Tibial nerve (tissue), 4 donors: ENCODE measurements around the gene KIF13A. TPM values are rescaled to one million over a fixed set of nuclear protein-coding genes. Genes with fewer than 3 reads are reported as not detected.
A peak's percentile ranks its signal among the peaks of the same experiment; 100 is the strongest.

Source experiments
- DNase-seq, 2 donors: peaks; one replicate each; pipeline ENCODE4 v3.0.0-alpha.2; 2019; ENCODE audit warnings: low spot score in 2 of 2
- H3K27ac ChIP-seq, 4 donors: fragments of 200-600 bp; sonication (generic) in 3 of 4; one replicate each; pipeline ENCODE4 v1.5.1; 2017 to 2019; ENCODE audit warnings: mild to moderate bottlenecking in 1 of 4
- H3K27me3 ChIP-seq, 2 donors: fragments of 200-600 bp; sonication (generic) in 1 of 2; one replicate each; pipeline versions ENCODE4 v1.5.1 to v1.6.0; 2017 to 2019
- H3K36me3 ChIP-seq, 3 donors: fragments of 200-600 bp; sonication (generic); one replicate each; pipeline ENCODE4 v1.5.1; 2018 to 2019
- H3K4me1 ChIP-seq, 4 donors: fragments of 200-600 bp; sonication (generic) in 3 of 4; one replicate each; pipeline ENCODE4 v1.5.1; 2017 to 2019
- H3K4me3 ChIP-seq, 4 donors: fragments of 200-600 bp; sonication (generic) in 3 of 4; one replicate each; pipeline ENCODE4 v1.5.1; 2017 to 2019; ENCODE audit warnings: mild to moderate bottlenecking in 1 of 4, moderate library complexity in 1 of 4
- H3K9me3 ChIP-seq, 4 donors: fragments of 200-600 bp; sonication (generic) in 3 of 4; one replicate each; pipeline ENCODE4 v1.5.1; 2017 to 2019
- EP300 ChIP-seq, 2 donors: sonication (generic); formaldehyde crosslinking; IDR thresholded peaks; one replicate each; pipeline ENCODE4 v1.6.1; 2017; ENCODE audit warnings: antibody characterized with exemption in 2 of 2, mild to moderate bottlenecking in 1 of 2
- POLR2A ChIP-seq, 2 donors: fragments of 450-650 bp; IDR thresholded peaks; one replicate each; pipeline ENCODE4 v1.6.1; 2017; ENCODE audit warnings: antibody characterized with exemption in 2 of 2, mild to moderate bottlenecking in 2 of 2, moderate library complexity in 2 of 2
- WGBS, 2 donors: methylation state at CpG; one replicate each; pipeline ENCODE4 v1.1.5; 2018; 5-methylcytosine and 5-hydroxymethylcytosine counted together
- total RNA-seq, 4 donors: library from RNA; depleted of rRNA; stranded (reverse); fragments of >200 nt; gene quantifications; one replicate each; pipeline ENCODE4 v1.1.0, GENCODE V29; 2016
- TF ChIP-seq, protein P1 (sequence below), 5 experiments: fragments of 200-600 bp in 3 of 5; fragments of 450-650 bp in 2 of 5; sonication (generic) in 3 of 5; IDR thresholded peaks; one replicate each; pipeline ENCODE4 v1.5.1; 2016 to 2019; ENCODE audit warnings: antibody characterized with exemption in 5 of 5, mild to moderate bottlenecking in 3 of 5, moderate library complexity in 2 of 5

Gene KIF13A
- total RNA-seq, 4 donors from 2014 or later, result 31.8 to 71.9 (median 48.0) TPM

DNA sequence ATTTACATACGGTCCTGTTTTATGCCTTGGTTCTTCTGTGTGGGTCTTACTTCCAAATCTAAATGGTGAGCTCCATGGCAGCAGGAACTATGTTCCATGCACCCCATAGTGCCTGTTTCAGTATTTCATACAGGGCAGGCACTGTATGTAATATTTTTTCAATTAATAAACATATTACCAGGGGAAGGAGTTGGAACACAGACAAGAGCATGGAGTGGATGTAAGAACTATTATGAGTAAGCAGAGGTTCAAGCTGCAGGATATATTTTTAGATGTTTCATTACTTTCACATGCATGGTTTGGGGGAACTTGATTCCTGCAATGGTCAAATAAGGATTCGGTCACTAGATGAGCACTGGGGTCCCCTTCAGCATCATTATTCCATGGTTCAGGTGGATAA lies 108.3 kb downstream of the KIF13A start:
- Histone ChIP-seq H3K36me3 (no peaks in the 10 kb centered on the region), H3K9me3 (no peaks in the 10 kb centered on the region), H3K27ac (no peak overlapping the region), H3K4me3 (no peak overlapping the region), H3K27me3 (no peaks in the 10 kb centered on the region), H3K4me1 (peaks cover 0 to 31% (median 7%) of the 10 kb centered on the region in 4 donors)
- 50 to 54% methylated on average over 2 of the region's 2 CpGs for WGBS, 2 donors
- DNase-seq, result no peak
- no peak for TF ChIP-seq EP300 (IDR thresholded peaks at IDR 0.05)
- TF ChIP-seq POLR2A (IDR thresholded peaks at IDR 0.05), result no peak
- TF ChIP-seq, protein P1, sequence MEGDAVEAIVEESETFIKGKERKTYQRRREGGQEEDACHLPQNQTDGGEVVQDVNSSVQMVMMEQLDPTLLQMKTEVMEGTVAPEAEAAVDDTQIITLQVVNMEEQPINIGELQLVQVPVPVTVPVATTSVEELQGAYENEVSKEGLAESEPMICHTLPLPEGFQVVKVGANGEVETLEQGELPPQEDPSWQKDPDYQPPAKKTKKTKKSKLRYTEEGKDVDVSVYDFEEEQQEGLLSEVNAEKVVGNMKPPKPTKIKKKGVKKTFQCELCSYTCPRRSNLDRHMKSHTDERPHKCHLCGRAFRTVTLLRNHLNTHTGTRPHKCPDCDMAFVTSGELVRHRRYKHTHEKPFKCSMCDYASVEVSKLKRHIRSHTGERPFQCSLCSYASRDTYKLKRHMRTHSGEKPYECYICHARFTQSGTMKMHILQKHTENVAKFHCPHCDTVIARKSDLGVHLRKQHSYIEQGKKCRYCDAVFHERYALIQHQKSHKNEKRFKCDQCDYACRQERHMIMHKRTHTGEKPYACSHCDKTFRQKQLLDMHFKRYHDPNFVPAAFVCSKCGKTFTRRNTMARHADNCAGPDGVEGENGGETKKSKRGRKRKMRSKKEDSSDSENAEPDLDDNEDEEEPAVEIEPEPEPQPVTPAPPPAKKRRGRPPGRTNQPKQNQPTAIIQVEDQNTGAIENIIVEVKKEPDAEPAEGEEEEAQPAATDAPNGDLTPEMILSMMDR (IDR thresholded peaks at IDR 0.05), result no peak

DNA sequence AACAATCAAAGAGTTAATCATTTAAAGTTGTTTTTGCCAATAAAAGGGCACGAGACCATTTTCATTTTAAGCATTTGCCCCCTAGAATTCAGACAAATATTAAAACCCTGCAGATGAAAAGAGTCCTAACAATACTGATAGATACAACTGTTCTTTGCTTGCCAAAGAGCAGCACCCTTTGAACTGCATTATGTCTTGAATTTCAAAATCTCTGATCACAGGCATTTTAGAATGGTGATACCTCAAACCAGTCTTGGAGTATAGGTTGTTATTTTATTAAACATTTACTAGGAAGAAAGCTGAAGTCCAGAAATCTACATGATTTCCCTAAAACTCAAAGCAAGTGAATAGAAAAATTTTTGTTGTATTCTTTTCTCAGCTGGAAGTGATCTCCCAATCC lies 108.7 kb downstream of the KIF13A start:
- Histone ChIP-seq H3K27me3 (no peaks in the 10 kb centered on the region), H3K36me3 (no peaks in the 10 kb centered on the region), H3K4me1 (peaks cover 0 to 31% (median 5%) of the 10 kb centered on the region in 4 donors), H3K27ac (no peak overlapping the region), H3K4me3 (no peak overlapping the region), H3K9me3 (no peaks in the 10 kb centered on the region)
- 32 to 46% methylated on average over 1 of the region's 1 CpG for WGBS, 2 donors
- no peak for DNase-seq
- no peak for TF ChIP-seq POLR2A (IDR thresholded peaks at IDR 0.05)
- TF ChIP-seq, protein P1 (IDR thresholded peaks at IDR 0.05), result no peak
- no peak for TF ChIP-seq EP300 (IDR thresholded peaks at IDR 0.05)

DNA sequence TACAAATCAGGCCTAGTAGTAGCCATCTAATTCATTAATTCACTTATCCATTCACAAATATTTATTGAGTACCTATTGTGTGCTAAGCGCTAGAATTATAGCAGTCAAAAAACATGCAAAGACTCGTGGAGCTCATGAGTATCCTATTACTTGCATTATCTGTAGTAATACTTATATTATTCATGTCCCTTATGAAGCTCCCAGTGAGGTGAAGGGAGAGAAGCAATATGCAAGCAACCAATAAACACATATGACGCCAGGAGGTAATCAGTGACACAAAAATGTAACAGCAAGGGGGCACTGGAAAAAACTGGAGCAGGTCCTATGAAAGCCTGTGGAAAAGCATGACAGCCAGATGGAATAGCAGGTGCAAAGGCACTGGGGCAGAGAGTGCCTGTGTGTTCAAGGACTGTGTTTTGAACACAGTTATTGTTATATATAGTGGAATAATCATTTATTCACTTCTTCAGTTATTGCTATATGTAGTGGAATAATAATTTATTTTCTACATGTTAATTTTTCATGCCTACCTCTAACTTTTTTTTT lies 109.5 kb downstream of the KIF13A start:
- Histone ChIP-seq H3K27ac (peak overlapping the region in 1 of 4 donors; percentile 59), H3K27me3 (no peaks in the 10 kb centered on the region), H3K9me3 (no peaks in the 10 kb centered on the region), H3K4me3 (no peak overlapping the region), H3K36me3 (no peaks in the 10 kb centered on the region), H3K4me1 (peaks cover 0 to 31% (median 5%) of the 10 kb centered on the region in 4 donors)
- 88 to 89% methylated on average over 3 of the region's 3 CpGs for WGBS, 2 donors
- TF ChIP-seq, protein P1 (IDR thresholded peaks at IDR 0.05), result no peak
- TF ChIP-seq POLR2A (IDR thresholded peaks at IDR 0.05) (no peak), EP300 (IDR thresholded peaks at IDR 0.05) (no peak)
- no peak for DNase-seq

DNA sequence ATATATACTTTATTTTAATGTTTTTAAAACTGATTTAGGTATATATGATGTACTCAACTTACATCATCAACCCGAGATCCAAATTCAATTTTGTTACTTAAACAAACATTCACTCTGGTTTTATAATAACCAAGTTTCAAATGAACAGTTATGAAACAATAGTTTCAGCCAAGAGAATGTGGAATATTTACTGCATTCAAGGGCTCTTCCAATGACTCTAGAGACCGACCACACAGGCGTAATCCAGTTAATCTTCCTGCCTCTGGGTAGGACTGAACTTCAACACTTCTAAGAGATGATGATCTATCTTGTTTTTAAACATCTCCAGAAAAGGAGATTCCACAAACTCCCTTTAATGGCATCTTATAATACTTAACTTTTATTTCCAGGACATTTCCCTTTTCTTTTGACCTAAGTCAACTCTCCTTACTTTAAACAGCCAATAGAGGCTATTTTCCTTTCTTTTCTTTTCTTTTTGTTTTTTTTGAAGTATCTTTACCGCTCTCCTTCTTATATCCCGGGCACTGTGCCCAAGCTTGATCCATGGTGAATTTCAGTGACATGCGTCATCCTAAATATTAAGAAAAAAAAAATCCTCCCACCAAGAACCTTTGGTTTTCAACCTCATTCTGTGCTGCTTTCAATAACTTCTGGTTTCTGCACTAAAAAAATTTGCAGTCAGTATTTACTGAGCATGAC lies 110.1 kb downstream of the KIF13A start:
- Histone ChIP-seq H3K27ac (peak overlapping the region in 2 of 4 donors; percentile 50 to 59), H3K27me3 (no peaks in the 10 kb centered on the region), H3K9me3 (no peaks in the 10 kb centered on the region), H3K36me3 (no peaks in the 10 kb centered on the region), H3K4me3 (no peak overlapping the region), H3K4me1 (peaks cover 0 to 31% (median 5%) of the 10 kb centered on the region in 4 donors)
- DNase-seq, result no peak
- TF ChIP-seq, protein P1 (IDR thresholded peaks at IDR 0.05), result no peak
- peak in 1 of 2 donors; percentile 14 for TF ChIP-seq EP300 (IDR thresholded peaks at IDR 0.05)
- WGBS, 2 donors, result 51% methylated on average over 6 of the region's 6 CpGs

DNA sequence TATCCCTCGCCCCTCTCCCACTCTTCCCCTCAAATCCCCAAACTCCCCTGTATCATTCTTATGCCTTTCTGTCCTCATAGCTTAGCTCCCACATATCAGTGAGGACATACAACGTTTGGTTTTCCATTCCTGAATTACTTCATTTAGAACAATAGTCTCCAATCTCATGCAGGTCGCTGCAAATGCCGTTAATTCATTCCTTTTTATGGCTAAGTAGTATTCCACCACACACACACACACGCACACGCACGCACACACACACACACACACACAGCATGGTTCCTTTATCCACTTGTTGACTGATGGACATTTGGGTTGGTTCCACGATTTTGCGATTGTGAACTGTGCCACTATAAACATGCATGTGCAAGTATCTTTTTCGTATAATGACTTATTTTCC lies 112.7 kb downstream of the KIF13A start:
- Histone ChIP-seq H3K4me3 (no peak overlapping the region), H3K36me3 (no peaks in the 10 kb centered on the region), H3K9me3 (no peaks in the 10 kb centered on the region), H3K27me3 (no peaks in the 10 kb centered on the region), H3K4me1 (peaks cover 0 to 46% (median 5%) of the 10 kb centered on the region in 4 donors), H3K27ac (no peak overlapping the region)
- DNase-seq, result no peak
- WGBS, 2 donors, result 76 to 96% methylated on average over 10 of the region's 10 CpGs
- TF ChIP-seq POLR2A (IDR thresholded peaks at IDR 0.05) (no peak), EP300 (IDR thresholded peaks at IDR 0.05) (no peak)
- TF ChIP-seq, protein P1 (IDR thresholded peaks at IDR 0.05), result no peak
